Colonic mucosa (tissue), 4 donors: ENCODE data around the gene JUNB. TPM values are rescaled to one million over a fixed set of nuclear protein-coding genes. Genes with fewer than 3 reads are reported as not detected.

Experiments
- DNase-seq: peaks from one replicate; pipeline ENCODE4 v3.0.0-alpha.2; 2020
- H3K27ac ChIP-seq: fragments of 200-600 bp; one replicate; pipeline ENCODE4 v1.8.0; 2021
- H3K27me3 ChIP-seq: fragments of 200-600 bp; one replicate; pipeline ENCODE4 v1.8.0; 2021
- H3K36me3 ChIP-seq: fragments of 200-600 bp; one replicate; pipeline ENCODE4 v1.8.0; 2021
- H3K4me1 ChIP-seq: fragments of 200-600 bp; one replicate; pipeline ENCODE4 v1.8.0; 2021; ENCODE audit warnings: mild to moderate bottlenecking
- H3K4me3 ChIP-seq: fragments of 200-600 bp; one replicate; pipeline ENCODE4 v1.8.0; 2021
- H3K9ac ChIP-seq, 2 donors: one replicate each; pipeline ENCODE4 v1.7.0; 2013; ENCODE audit warnings: control low read depth in 2 of 2, low read depth in 2 of 2, low read length in 2 of 2
- H3K9me3 ChIP-seq: fragments of 200-600 bp; one replicate; pipeline ENCODE4 v1.8.0; 2021
- CTCF ChIP-seq: fragments of 200-600 bp; IDR thresholded peaks from one replicate; pipeline ENCODE4 v1.8.0; 2022; ENCODE audit warnings: antibody characterized with exemption, mild to moderate bottlenecking
- intact Hi-C: fragments of 100-400 bp; cut with DNase I; formaldehyde crosslinking; loops from one replicate; pipeline ENCODE4 v1.14.1; 2022
- total RNA-seq, 2 donors: library from RNA; stranded (reverse); fragmentation: NEBNext Ultra II Directional in 1 of 2; extraction: Animal tissue kit (Norgen Biotek cat#: 25700) in 1 of 2; gene quantifications; one replicate each; pipeline ENCODE4 v1.2.1, GENCODE V29; 2021
- donor health status: healthy.
- donor health status: DM: no; HTN: no; CAD: no.
- donor health status: DM: no; HTN: no; CAD: no.

Gene JUNB
- total RNA-seq, 2 donors from 2014 or later: 113 to 173 TPM

DNA sequence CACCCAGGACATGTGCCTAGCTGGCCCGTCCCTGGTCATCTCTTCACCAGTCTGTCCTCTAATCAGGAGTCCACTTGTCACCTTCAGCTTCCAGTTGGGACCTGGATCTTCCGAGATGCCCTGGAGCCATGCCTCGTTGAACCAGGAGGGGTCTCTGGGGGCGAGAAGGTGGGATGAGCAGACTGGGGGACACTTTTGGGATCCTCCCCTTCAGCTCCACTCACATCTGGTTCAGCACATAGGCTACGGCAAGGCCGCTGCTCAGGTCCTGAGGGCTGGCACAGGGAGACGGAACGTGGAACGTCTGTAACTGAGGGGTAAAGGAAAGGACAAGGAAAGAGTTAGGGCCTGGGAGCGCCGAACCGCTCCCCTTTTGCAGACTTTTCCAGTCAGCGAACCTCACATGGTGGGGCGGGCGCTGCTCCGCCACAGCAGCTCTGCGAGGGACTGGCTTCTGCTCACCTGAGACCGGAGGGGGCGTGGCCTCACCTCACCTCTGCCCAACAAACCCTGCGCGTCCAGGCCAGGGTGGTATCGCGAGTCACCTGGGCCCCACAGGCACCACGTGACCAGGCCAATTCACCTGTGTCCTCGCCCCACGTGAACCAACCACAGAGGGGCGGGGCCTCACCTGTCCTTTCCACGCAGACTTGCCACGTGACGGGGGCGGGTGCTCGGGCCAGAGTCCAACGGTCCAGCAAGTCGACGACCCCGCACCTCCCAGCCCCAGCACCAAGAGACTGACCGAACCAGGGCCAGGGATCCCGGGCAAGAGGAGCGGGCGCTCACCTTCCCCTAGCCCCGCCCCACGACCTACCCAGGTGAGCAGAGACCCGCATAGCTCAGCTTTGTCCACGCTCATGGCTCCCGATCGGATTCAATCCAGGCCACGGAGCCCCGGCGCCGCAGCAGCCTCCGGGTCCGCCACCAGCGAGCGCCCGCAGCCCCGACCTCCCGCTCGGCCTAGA lies 16.4 kb upstream of the JUNB start, which contains the start of gene HOOK2:
HOOK2 (minus strand) TSS at position 965 of the 968 bp plus-strand sequence; CDS start at position 862, 103 bp downstream.
- Histone ChIP-seq H3K4me1 (peaks cover 4% of the 10 kb centered on the region), H3K4me3 (peak within 1 kb of the TSS; percentile 67), H3K27ac (peak within 1 kb of the TSS; percentile 91), H3K36me3 (no peaks in the 10 kb centered on the region), H3K9me3 (no peaks in the 10 kb centered on the region), H3K9ac (peak within 1 kb of the TSS; percentile 68 to 87), H3K27me3 (no peaks in the 10 kb centered on the region)
- peak; percentile 98 for DNase-seq
- intact Hi-C loops: no loop called here
- TF ChIP-seq CTCF: no peak

GRCh38 chr19:12777217-12778016 lies 13.9 kb upstream of the JUNB start:
- peak; percentile 99 for TF ChIP-seq CTCF
- H3K9me3 ChIP-seq: no peaks in the 10 kb centered on the region
- H3K27ac ChIP-seq: peak overlapping the region; percentile 91
- H3K4me1 ChIP-seq: peaks cover 4% of the 10 kb centered on the region
- H3K36me3 ChIP-seq: no peaks in the 10 kb centered on the region
- DNase-seq: peak; percentile 90
- peak overlapping the region; percentile 60 for H3K4me3 ChIP-seq
- intact Hi-C loops: loop anchor here (2.0 kb wide), 1 partner anchor 19 kb away; no protein-coding TSS in a partner anchor
- no peaks in the 10 kb centered on the region for H3K27me3 ChIP-seq
- H3K9ac ChIP-seq: peak overlapping the region; percentile 84 to 93

GRCh38 chr19:12778017-12778904 lies 13.0 kb upstream of the JUNB start:
- H3K9me3 ChIP-seq: no peaks in the 10 kb centered on the region
- intact Hi-C loops: no loop called here
- H3K4me3 ChIP-seq: peak overlapping the region; percentile 60
- H3K4me1 ChIP-seq: peaks cover 9% of the 10 kb centered on the region
- peak; percentile 74 for DNase-seq
- H3K27me3 ChIP-seq: no peaks in the 10 kb centered on the region
- peak overlapping the region; percentile 84 to 93 for H3K9ac ChIP-seq
- no peaks in the 10 kb centered on the region for H3K36me3 ChIP-seq
- H3K27ac ChIP-seq: peak overlapping the region; percentile 91
- no peak for TF ChIP-seq CTCF

DNA sequence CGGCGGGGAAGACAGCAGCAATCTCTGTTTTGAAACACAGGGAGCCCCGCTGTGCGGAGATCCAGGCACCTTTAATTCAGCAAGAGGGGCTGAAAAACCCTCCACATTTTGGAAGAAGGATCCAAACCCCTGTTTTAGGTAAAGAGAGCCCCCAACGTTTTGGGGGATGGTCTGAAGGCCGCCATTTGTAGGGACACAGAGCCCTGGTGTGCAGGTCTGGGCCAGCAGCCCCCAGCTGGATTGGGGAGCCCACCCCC lies 12.5 kb upstream of the JUNB start:
- peak overlapping the region; percentile 84 to 93 for H3K9ac ChIP-seq
- H3K4me1 ChIP-seq: peaks cover 14% of the 10 kb centered on the region

More for the DNA sequence above, 12.5 kb upstream of the JUNB start:
- intact Hi-C loops: no loop called here
- no peaks in the 10 kb centered on the region for H3K9me3 ChIP-seq
- TF ChIP-seq CTCF: no peak
- no peaks in the 10 kb centered on the region for H3K36me3 ChIP-seq
- no peak for DNase-seq
- H3K4me3 ChIP-seq: no peak overlapping the region
- H3K27ac ChIP-seq: peak overlapping the region; percentile 91
- H3K27me3 ChIP-seq: no peaks in the 10 kb centered on the region
